NK-92 treated with Interleukin-12 subunit alpha and Interleukin-12 subunit beta, amount 100 ng/mL, for 24 hours (cell line): ENCODE data around the gene NUDCD3.
A peak's percentile ranks its signal among the peaks of the same experiment; 100 is the strongest.
"Not testable (repeated sequence)": the region's sequence is repeated elsewhere in the genome, so short reads cannot be mapped to it uniquely, and the experiment has no call there.

Experiments used
- DNase-seq: peaks from one replicate; lab custom pipeline; 2025; lab: John Stamatoyannopoulos, UW

The NUDCD3 gene

DNA sequence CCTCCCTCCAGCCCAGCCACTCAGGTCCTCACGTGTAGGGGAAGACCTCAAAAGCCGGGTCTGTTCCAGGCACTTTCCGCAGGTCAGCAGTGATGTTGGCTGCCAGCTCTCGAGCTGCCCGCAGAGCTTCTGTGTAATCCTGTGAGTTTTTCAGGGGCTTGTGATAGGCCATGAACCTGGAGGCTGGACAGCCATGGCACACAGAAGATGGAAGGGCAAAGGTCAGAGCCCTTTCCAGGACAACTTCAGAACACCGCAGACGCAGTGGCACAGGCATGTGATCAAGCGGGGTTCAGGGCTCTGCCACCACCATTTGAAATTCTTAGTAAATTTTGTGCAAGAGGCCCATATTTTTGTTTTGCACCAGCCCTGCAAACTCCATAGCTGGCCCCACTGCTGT lies 26.7 kb upstream of the NUDCD3 start:
- DNase-seq, result no peak

DNA sequence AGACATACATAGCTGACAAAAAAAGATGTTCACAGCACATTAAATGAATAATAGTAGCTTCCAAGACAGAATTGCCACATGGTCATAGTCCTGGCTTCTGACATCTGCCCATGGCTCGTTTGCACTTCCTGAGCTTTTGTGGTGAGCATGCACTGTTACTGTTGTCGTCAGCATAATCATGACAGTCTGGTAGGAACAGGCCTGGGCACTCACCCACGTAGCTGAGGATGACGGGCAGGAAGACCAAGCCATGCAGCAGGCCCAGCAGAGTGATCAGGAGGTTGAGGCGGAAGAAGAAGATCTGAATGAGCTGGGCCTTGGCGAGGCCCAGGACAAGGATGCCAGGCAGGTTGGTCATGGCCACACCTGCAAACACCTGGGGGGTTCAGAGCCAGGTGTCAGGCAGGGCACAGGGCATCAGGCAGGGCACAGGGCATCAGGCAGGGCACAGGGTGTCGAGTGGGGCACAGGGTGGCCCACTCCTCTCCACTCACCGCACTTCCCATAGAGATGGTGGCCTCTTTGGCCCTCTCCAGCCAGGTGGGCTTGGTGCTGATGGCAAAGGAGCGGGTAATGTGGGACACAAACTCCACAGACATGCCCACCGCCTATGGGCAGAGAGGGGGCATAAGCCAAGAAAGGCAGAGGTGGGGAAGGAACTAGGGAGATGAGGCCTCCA lies 25.3 kb upstream of the NUDCD3 start:
- DNase-seq, result no peak

DNA sequence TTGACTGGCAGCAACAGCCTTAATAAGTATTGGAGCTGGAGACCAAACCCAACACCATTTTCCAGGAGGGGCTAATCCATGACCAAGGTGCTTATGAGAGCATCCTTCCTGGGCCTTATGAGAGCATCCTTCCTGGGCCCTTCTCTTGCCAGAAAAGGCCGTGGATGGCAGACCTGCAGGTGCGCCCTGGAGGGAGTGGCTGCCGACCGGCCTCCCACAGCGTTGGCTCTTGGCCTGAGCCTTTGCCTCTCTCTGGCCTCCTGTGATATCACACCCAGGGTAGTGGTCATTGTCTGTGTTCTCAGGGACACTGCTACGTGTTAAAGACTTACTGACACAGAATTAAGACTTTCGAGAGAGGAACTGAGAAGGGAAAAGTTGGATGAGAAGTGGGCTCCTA lies 22.3 kb upstream of the NUDCD3 start:
- DNase-seq, result no peak

DNA sequence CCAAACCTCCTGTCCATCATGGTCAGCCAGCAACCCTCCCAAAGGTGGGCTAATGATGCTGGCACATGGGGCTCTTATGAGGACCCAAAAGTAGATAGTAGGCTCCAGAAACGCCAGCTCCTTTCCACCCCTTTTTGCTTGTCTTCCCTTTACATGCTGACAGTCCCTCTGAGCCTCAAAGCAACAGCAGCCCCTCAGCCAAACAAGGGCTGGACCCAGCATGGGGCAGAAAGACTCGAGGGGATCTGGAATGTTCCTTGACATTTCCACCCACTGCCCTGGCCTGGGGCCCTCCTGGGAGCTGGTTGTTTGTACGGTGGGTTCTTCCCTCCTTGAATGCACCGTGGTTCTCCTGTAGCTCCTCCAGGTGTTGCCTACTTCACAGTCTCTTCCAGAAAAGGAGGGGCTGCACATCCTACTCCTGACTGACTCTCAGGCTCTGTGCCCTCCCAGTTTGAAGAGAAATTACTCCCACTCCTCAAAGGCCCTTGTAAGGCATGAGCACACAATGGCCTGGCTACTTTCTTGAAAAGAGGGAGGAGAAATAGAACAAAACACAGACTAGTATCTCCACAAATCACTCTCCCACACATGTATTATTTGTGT lies 21.5 kb upstream of the NUDCD3 start:
- DNase-seq, result no peak

DNA sequence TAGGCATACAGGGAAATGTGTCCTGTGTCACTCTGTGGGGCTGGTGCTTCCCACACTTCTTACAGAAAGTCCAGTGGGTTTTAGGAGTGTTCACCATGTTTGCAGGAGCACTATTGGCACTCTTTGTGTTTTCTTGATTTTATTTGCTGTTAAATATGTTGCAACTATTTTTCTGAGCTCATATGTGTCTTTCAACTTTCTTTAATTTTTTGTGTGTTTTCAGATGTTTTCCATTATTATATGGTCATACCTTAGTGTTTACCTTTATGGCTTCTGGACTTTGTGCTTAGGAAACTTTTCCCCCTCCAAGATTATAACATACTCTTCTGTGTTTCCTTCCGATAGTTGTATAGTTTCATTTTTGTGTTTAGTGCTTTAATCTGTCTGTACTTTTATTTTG lies 20.8 kb upstream of the NUDCD3 start:
- DNase-seq, result no peak

DNA sequence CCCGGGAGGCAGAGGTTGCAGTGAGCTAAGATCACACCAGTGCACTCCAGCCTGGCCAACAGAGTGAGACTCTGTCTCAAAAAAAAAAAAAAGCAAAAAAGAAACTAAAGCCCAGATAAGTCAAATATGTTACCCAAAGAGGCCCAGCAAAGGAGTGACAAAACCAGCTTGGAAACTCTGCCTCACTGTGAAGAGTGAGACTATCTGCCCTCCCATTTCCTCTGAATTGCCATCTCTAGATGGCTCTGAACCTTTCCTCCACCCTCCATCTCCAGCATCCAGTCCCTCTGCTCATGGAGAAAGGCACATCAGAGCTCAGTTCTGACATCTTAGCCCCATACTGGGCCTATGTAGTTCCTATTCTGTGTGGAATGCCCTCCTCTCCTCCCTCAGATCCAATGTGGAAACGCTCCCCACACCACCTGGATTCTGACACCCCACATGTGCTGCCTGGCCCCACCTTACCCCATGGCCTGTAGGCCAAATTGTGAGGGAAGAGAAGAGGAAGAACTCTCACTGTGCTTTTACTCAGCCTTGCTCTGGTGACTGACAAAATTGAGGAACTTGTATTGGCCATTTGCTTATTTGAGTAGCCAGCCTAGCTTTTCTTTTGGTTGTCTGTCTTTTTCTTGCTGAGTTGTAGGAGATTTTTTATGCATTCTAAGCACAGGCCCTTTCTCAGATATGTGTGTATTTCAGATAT lies 18.0 kb upstream of the NUDCD3 start:
- DNase-seq, result no peak

DNA sequence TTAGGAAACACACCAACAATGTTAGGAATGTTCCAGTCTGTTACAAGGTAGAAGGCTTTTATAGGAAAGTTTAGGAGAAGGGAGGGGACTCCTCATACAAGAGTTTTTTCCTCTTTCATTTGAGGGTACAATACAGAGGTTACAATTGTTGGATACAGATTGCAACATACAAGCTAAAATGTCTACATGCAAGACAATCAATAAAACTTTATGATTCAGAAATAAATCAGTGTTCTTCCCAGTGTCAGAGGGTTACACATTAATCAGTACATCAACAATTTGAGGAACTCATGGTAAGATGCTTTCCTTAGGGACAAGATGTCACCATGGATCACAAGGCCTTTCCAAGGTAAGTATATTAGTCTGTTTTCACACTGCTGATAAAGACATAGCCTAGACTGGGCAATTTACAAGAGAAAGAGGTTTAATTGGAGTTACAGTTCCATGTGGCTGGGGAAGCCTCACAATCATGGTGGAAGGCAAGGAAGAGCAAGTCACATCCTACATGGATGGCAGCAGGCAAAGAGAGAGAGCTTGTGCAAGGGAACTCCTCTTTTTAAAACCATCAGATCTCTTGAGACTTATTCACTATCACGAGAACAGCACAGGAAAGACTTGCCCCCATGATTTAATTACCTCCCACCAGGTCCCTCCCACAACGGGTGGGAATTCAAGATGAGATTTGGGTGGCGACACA lies 16.3 kb upstream of the NUDCD3 start:
- DNase-seq, result not testable (repeated sequence)

DNA sequence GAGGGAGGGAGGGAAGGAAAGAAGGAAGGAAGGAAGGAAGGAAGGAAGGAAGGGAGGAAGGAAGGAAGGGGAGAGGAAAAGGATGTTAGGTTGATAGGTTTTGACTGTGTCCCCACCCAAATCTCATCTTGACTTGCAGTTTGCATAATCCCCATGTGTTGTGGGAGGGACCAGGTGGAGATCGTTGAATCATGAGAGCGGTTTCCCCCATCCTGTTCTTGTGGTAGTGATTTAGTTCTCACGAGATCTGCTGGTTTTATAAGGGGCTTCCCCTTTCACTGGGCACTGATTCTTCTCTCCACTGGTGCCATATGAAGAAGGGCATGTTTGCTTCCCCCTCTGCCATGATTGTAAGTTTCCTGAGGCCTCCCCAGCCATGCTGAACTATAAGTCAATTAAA lies 15.1 kb upstream of the NUDCD3 start:
- DNase-seq, result no peak

DNA sequence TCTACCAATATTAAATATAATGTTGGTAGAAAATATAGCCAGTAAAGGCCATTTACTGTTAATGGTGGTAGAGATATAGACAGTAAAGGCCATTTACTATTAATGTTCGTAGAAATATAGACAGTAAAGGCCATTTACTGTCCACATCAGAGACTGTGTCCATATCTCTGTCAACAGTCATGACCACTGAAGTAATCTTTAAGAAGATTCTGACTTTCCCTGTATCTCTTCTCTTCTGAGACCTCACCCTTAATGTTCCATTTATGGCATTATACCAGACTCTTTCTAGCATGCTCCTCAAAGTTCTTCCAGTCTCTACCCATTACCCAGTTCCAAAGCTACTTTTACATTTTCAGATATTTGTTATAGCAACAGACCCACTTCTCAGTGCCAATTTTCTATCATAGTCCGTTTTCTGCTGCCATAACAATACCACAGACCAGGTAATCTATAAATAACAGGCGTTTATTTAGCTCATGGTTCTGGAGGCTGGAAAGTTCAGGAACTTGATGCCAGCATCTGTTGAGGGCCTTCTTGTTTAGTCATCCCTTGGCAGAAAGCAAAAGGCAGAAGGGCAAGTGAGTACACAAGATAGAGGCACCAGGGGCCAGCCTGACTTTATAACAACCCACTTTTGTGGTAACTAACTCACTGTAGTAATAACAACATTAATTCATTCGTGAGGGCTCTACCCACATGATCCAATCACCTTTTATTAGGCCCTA lies 7.9 kb upstream of the NUDCD3 start:
- DNase-seq, result no peak

DNA sequence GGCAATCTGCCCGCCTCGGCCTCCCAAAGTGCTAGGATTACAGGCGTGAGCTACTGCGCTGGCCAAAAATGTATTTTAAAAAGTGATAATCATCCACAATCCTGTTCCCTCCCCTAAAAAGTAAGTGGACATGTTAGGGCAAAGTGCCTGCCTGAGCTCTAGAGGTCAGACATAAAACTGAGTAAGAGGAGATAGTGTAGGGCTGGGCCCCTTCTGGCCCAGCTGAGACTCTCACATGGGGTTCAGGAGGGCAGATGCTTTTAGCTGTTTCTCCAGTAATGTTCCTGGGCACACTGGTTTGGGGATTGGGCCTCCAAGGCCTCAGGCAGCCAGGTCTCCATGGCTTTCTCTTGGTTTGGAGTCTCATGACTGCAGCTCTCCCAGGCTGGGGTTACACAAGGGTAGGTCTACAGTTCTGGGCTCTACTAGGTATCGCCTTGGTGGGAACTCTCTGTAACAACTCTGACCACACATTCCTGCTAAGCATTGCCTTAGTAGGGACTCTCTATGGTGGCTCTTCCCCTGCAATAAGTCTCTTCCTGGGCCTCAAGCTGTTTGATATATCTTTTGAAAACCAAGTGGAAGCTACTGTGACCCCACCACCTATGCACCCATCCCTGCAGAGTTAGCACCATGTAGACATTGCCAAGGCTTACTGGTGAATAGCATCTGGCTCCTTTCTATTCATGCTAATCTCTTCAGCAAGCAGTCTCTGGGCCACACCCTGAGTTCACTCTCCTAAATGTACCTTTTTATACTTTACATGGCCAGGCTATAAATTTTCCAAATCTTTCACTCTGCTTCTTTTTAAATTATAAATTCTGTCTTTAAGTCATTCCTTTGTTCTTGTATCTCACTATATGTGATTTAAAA lies 6.9 kb upstream of the NUDCD3 start:
- DNase-seq, result no peak

DNA sequence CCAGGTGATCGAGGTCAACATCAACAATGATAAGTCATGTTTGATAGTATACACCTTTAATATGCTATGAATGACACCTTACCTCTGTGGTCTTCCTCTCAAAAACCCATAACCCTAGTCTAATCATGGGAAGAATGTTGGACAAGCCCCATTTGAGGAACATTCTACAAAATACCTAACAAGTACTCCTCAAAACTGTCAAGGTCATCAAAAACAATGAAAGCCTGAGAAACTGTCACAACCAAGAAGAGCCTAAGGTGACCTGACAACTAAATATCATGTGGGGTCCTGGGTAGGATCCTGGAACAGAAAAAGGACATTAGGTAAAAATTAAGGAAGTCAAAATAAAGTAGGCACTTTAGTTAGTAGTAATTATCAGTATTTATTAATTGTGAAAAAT lies 5.9 kb upstream of the NUDCD3 start:
- no peak for DNase-seq

DNA sequence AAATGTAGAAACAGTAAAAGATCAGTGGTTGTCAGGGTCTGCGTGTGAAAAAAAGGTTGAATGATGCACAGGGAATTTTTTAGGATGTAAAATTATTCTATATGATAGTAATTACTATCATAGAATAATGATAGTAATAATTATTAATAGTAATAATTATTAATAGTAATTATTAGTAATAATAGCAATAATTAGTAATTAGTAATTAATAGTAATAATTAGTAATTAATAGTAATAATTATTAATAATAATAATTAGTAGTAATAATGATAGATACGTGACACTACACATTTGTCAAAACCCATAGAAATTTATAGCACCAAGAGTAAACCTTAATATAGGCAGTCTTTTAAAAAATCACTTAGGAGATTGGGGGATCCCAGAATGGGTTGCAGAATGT lies 4.5 kb upstream of the NUDCD3 start:
- no peak for DNase-seq

DNA sequence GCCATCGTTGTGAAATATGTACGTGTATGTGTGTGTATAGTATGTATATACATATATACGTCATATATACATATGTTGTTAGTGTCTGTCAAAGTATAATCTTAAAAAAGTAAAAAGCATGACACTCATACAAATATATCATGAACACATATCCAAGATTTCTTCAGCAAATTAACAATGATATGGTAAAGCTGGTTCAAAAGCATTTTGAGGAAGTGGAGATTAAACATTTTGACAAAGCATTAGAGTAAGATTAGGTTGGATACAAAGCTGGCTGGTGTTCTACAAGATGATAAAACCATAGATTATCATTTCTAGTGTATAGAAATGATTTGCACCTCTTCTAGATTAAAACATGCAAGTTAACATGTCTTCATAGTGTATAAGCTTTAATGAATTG lies 771 bp upstream of the NUDCD3 start:
- no peak for DNase-seq

DNA sequence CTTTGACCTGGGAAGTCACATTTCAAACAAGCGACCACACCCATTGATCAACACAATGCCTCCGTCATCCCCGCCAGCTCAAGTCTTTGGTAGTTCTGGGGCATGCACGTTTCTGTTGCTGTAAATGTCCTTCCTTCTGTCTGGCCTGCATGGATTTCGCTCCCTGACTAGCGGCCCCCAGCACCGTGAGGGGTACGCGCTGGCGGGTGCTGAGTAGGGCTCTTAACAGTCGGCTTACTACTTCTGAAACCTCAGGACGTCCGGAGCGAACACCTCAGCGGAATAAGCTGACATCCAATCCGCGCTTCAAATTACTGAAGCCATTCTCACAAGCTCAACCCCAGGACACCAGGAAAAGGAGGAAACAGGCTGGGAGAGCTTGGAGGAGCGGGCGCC lies 505 bp downstream of the NUDCD3 start:
- peak; percentile 48 for DNase-seq

DNA sequence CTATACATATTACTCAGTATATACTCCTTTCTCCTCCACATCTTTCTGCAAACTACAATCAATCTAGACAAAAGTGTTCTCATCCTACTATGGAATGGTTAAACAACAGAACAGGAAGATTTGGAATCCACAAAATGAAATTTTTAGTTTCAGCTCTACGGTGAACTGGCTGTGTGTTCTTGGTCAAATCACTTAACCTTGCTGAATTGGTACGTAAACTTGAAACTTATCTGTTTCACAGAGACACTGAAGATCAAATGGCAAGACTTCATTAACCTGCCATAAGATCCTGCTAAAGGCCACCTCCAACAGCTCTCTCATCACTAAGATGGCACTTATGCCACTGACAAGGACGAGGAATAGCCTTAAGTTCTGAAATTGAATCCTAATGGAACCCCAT lies 1.5 kb downstream of the NUDCD3 start:
- no peak for DNase-seq

DNA sequence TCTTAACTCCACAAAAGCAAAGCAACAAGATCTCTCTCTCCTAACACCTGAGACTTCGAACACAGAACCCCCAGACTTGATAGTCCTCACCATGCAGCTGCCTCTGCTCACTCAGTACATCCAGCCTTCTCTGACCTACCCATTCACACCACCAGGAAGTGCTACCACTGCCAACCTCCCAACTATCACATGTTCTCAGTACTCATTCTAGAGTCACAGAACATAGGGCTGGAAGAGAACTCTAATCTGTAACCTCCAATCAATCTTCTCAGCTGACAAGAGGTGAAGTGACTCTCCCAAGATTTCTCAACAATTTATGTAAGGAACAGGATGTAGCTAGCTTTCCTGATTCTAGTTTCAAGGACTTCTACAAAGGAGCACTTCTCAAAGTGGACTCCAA lies 3.8 kb downstream of the NUDCD3 start:
- no peak for DNase-seq

DNA sequence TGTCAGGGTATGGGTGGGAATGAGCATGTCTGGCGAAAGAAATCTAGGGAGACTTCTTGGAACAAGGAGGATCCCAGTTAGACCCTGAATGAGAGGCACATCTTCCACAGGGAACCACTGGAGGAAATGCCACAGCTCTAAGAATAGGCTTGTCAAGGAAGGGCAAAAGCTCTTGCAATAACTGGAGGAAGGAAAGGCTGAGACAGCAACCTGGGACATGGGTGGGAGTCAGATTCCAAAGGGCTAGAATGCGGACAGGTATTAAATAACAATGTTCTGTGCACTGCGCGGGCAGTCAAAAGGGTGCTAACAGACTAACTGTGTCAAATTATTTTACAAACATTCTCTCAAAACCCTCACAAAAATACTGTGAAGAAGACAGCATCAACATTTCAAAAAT lies 4.5 kb downstream of the NUDCD3 start:
- DNase-seq, result no peak

DNA sequence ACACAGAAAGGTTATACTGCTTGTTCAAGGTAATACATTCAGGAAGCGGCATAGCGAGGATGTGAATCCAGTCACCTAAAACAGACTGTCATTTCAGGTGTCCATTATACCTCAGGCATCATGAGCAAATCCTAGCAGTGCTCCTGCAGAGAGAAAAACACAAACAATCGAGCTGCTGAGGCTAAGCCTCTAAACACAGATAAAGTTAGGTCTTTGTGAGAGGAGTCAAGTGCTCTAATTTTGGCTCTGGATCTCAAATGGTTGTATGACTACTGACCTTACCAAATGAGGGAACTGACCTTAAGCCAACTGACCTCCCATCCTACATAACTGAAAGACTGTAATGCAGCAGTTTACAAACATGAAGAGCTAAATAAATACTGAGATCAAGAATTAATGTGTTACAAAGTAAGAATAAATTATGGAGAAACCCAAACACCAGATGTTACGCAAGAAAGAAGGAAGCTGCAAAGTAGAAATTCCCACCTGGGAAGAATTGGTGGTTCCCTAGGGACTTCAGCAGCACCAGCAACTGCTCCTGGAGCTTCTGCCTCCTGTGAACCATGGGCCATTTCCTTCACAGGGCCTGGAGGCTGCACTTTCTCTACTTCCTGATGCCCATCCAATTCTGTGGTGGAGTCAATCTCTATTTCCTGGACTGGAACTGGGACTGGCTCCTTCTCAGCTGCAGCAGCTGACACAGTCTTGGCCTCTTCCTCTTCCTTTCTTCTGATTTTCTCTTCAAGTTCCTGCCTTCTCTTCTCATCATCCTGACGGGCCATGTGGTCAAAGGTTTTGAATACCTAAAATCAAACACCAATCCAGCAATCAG lies 5.8 kb downstream of the NUDCD3 start:
- DNase-seq, result no peak

DNA sequence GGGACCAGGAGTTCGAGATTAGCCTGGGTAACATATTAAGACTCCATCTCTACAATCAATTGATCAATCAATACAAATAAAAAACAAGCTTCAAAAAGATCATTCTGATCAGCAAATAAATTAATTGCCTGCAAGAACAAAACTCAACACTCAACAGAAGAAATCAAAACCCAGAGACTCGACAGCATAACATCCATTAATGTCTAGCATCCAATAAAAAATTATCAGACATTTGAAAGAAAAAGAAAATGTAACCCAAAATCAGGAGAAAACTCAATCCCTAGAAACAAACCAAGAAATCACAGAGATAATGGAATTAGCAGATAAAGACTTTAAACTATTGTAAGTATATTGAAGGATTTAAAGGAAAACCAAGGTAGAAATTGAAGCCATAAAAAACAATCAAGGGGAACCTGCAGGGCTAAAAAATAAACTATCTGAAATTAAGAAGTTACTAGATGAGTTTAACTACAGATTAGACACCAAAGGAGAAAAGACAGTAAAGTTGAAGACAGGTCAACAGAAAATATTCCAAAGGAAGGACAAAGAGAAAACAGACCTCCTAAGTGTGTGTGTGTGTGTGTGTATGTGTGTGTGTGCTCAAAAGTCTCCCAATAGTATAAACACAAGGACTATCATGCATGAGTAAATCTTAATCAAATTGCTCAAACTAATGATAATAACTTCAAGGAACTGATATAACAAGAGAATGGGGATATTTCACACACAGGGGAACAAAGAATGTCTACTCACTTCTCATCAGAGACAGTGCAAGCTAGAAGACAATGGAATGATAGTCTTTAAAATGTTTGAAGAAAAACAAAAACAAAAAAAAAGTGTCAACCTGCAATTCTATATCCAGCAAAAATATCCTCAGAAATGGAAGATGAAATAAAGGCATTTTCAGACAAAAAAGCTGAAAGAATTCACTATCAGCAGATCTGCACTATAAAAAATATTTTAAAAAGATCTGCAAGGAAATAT lies 7.7 kb downstream of the NUDCD3 start:
- DNase-seq, result no peak
